Transverse colon (tissue), 3 donors: Measurements from ENCODE around the gene PRSS50.

Experiments used
- EP300 ChIP-seq: sonication (generic); formaldehyde crosslinking; IDR thresholded peaks from one replicate; pipeline ENCODE4 v1.6.1; 2017; ENCODE audit warnings: antibody characterized with exemption, low read depth
- POLR2A ChIP-seq: fragments of 450-650 bp; IDR thresholded peaks from one replicate; pipeline ENCODE4 v1.6.1; 2016; ENCODE audit warnings: antibody characterized with exemption, mild to moderate bottlenecking, moderate library complexity
- TF ChIP-seq, protein P1 (sequence below), 5 experiments: fragments of 200-600 bp in 3 of 5; fragments of 450-650 bp in 2 of 5; sonication (generic) in 3 of 5; IDR thresholded peaks; 1 replicate in 2 of 5; 2 replicates in 3 of 5; pipeline ENCODE4 v1.5.1; 2016 to 2017; ENCODE audit warnings: antibody characterized with exemption in 5 of 5, inconsistent platforms in 3 of 5, mild to moderate bottlenecking in 2 of 5, moderate library complexity in 1 of 5

DNA sequence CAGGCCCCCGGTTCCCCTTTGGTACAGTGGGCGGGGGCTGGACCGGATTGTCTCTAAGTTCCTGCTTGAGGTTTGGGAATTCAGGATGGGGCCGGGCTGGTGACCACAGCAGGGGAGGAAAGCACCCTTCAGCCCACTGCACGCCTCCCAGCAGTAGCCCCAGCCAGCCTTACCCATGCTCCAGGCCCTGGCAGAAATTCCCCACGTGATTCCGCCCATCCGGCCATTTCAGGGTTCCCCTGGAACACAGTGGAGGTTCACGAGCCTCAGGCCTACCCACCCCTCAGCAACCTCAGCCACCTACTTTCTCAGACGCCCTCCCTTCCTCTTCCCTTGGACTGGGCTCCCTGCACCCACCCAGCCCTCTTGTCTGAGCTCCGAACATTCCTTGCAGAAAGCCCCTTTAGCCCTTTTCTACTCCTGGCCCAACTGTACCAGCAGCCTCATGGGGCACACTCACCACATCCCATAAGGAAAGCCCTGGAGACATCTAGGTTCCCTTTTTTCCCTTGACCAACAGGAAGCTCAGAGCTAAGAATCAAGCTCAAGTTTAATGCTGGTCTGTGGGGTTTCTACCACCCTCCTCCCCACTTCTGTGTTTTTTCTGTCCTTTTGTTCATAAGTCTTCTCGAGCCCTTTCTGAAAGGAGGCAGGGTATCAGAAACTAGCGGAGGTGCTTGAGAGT lies 35.7 kb downstream of the PRSS50 start:
- TF ChIP-seq POLR2A (no peak), EP300 (no peak)
- TF ChIP-seq, protein P1, sequence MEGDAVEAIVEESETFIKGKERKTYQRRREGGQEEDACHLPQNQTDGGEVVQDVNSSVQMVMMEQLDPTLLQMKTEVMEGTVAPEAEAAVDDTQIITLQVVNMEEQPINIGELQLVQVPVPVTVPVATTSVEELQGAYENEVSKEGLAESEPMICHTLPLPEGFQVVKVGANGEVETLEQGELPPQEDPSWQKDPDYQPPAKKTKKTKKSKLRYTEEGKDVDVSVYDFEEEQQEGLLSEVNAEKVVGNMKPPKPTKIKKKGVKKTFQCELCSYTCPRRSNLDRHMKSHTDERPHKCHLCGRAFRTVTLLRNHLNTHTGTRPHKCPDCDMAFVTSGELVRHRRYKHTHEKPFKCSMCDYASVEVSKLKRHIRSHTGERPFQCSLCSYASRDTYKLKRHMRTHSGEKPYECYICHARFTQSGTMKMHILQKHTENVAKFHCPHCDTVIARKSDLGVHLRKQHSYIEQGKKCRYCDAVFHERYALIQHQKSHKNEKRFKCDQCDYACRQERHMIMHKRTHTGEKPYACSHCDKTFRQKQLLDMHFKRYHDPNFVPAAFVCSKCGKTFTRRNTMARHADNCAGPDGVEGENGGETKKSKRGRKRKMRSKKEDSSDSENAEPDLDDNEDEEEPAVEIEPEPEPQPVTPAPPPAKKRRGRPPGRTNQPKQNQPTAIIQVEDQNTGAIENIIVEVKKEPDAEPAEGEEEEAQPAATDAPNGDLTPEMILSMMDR (IDR thresholded peaks at IDR 0.05): no peak
